ENCODE results near the gene EYA3.

EYA3 gene

GRCh38 chr1:27954186-27954585 lies 134.2 kb downstream of the EYA3 start:
- no peak for DNase-seq (ENCODE audit: low spot score)
- in situ Hi-C loops (cut with MboI; ENCODE audit: low sequenced_read_pairs, unreplicated experiment) = no loop called here

GRCh38 chr1:27952147-27952546 lies 136.3 kb downstream of the EYA3 start:
- no peak for DNase-seq (ENCODE audit: low spot score)
- in situ Hi-C loops (cut with MboI; ENCODE audit: low sequenced_read_pairs, unreplicated experiment) = no loop called here
- no peak for TF ChIP-seq CTCF (IDR thresholded peaks at IDR 0.05; ENCODE audit: borderline replicate concordance, control extremely low read depth, extremely low read depth, insufficient read depth, missing control alignments)

More at GRCh38 chr1:27954186-27954585, 134.2 kb downstream of the EYA3 start:
- no peak for TF ChIP-seq CTCF (IDR thresholded peaks at IDR 0.05; ENCODE audit: borderline replicate concordance, control extremely low read depth, extremely low read depth, insufficient read depth, missing control alignments)

- DNase-seq (ENCODE audit: low spot score) = no peak
- no peak for TF ChIP-seq CTCF (IDR thresholded peaks at IDR 0.05; ENCODE audit: borderline replicate concordance, control extremely low read depth, extremely low read depth, insufficient read depth, missing control alignments)
- in situ Hi-C loops (cut with MboI; ENCODE audit: low sequenced_read_pairs, unreplicated experiment) = no loop called here
These were observed 137.0 kb downstream of the EYA3 start for GRCh38 chr1:27951396-27951795.

- in situ Hi-C loops (cut with MboI; ENCODE audit: low sequenced_read_pairs, unreplicated experiment) = no loop called here
- no peak for DNase-seq (ENCODE audit: low spot score)
- TF ChIP-seq CTCF (IDR thresholded peaks at IDR 0.05; ENCODE audit: borderline replicate concordance, control extremely low read depth, extremely low read depth, insufficient read depth, missing control alignments) = no peak
These were observed 139.4 kb downstream of the EYA3 start for GRCh38 chr1:27949027-27949426.

- no peak for DNase-seq (ENCODE audit: low spot score)
- TF ChIP-seq CTCF (IDR thresholded peaks at IDR 0.05; ENCODE audit: borderline replicate concordance, control extremely low read depth, extremely low read depth, insufficient read depth, missing control alignments) = no peak
- in situ Hi-C loops (cut with MboI; ENCODE audit: low sequenced_read_pairs, unreplicated experiment) = no loop called here
These were observed 143.4 kb downstream of the EYA3 start for GRCh38 chr1:27945020-27945419.

- DNase-seq (ENCODE audit: low spot score) = no peak
- in situ Hi-C loops (cut with MboI; ENCODE audit: low sequenced_read_pairs, unreplicated experiment) = no loop called here
These were observed 146.5 kb downstream of the EYA3 start for GRCh38 chr1:27941671-27942540.

More at GRCh38 chr1:27941671-27942540, 146.5 kb downstream of the EYA3 start:
- no peak for TF ChIP-seq CTCF (IDR thresholded peaks at IDR 0.05; ENCODE audit: borderline replicate concordance, control extremely low read depth, extremely low read depth, insufficient read depth, missing control alignments)

Measured in GM13976 (cell line).